Heart right ventricle (tissue), 16 donors: ENCODE measurements around the gene BRIP1. TPM values are rescaled to one million over a fixed set of nuclear protein-coding genes. Genes with fewer than 3 reads are reported as not detected.

ENCODE experiments used
- ATAC-seq, 8 donors: fragments of 200-7000 bp; cut with Tn5 transposase; one replicate each; pipeline ENCODE4 v1.9.1; 2020; ENCODE audit warnings: mild to moderate bottlenecking in 8 of 8, moderate library complexity in 8 of 8, moderate number of reproducible peaks in 1 of 8
- DNase-seq, 2 donors: peaks; one replicate each; pipeline ENCODE4 v3.0.0-alpha.2; 2020
- H3K27ac ChIP-seq, 10 donors: fragments of 200-600 bp; sonication (generic) in 2 of 10; one replicate each; pipeline versions ENCODE4 v1.5.0 to v1.8.0; 2020 to 2022; ENCODE audit warnings: mild to moderate bottlenecking in 3 of 10
- H3K27me3 ChIP-seq, 7 donors: fragments of 200-600 bp; one replicate each; pipeline ENCODE4 v1.8.0; 2021 to 2022; ENCODE audit warnings: mild to moderate bottlenecking in 2 of 7
- H3K36me3 ChIP-seq, 9 donors: fragments of 200-600 bp; sonication (generic) in 1 of 9; one replicate each; pipeline versions ENCODE4 v1.5.0 to v1.8.0; 2020 to 2022; ENCODE audit warnings: mild to moderate bottlenecking in 2 of 9
- H3K4me1 ChIP-seq, 9 donors: fragments of 200-600 bp; sonication (generic) in 1 of 9; one replicate each; pipeline versions ENCODE4 v1.5.0 to v1.8.0; 2020 to 2022; ENCODE audit warnings: mild to moderate bottlenecking in 4 of 9
- H3K4me3 ChIP-seq, 10 donors: fragments of 200-600 bp; sonication (generic) in 2 of 10; one replicate each; pipeline versions ENCODE4 v1.5.0 to v1.8.0; 2020 to 2022; ENCODE audit warnings: mild to moderate bottlenecking in 7 of 10, moderate library complexity in 2 of 10
- H3K9me3 ChIP-seq, 11 donors: fragments of 200-600 bp in 10 of 11; sonication (generic) in 2 of 11; one replicate each; pipeline versions ENCODE4 v1.5.0 to v1.8.0; 2013 to 2022; ENCODE audit warnings: mild to moderate bottlenecking in 2 of 11, control low read depth in 1 of 11, moderate library complexity in 1 of 11
- CTCF ChIP-seq, 9 donors: fragments of 200-600 bp; sonication (generic) in 2 of 9; IDR thresholded peaks; one replicate each; pipeline versions ENCODE4 v1.5.0 to v1.8.0; 2021 to 2022; ENCODE audit warnings: antibody characterized with exemption in 9 of 9, mild to moderate bottlenecking in 5 of 9, moderate library complexity in 1 of 9
- WGBS, 2 donors: extraction: QIAGEN DNeasy Blood & Tissue Kit; methylation state at CpG; one replicate each; pipeline ENCODE4 v1.1.7; 2013; ENCODE audit warnings: inconsistent platforms in 1 of 2; 5-methylcytosine and 5-hydroxymethylcytosine counted together
- intact Hi-C, 10 donors: fragments of 100-400 bp; cut with DNase I; formaldehyde crosslinking; loops; one replicate each; pipeline versions ENCODE4 v1.11.1 to v1.14.2; 2022
- polyA plus RNA-seq, 2 donors: library from polyadenylated mRNA; stranded (reverse); fragments of 200-250 nt; gene quantifications; one replicate each; pipeline ENCODE4 v1.2.3, GENCODE V29; 2013
- total RNA-seq, 10 donors: library from RNA; stranded (reverse); fragmentation: NEBNext Ultra II Directional in 3 of 10; extraction: Animal tissue kit (Norgen Biotek cat#: 25700) in 3 of 10; gene quantifications; one replicate each; pipeline versions ENCODE4 v1.2.1 to v1.2.4, GENCODE V29; 2021 to 2023
- donor health status: Arrhythmogenic right ventricular cardiomyopathy.
- donor health status: ischemic (EF 13 %, LVEDD 7.1; RV severe dilation, severe dysfunction).
- donor health status: healthy with polysubstance abuse.
- donor health status: DM: no; HTN: yes; CAD: no.
- donor health status: DM: no; HTN: no; CAD: no.
- donor health status: ischemic (EF 25% LVEDD 6.9; RV normal size, moderate dysfunction).
- donor health status: ischemic (EF 25% LVEDD 5.7; RV mildly dilated, moderate dysfunction).
- donor health status: healthy.
- donor health status: DM: yes; HTN: yes; CAD: no.
- donor health status: Ischemic cardiomyopathy.
- donor health status: ischemic (EF 35%, LVEDD 5.7; RV mildly dilated, moderate dysfunction).
- donor health status: nonischemic (EF 11% LVEDD 7.7; RV severe dilation, severe dysfunction).
- donor health status: DM: yes; HTN: yes; CAD: no.
- donor health status: PGD.
- donor health status: ischemic (EF 29% LVEDD 5.4; RV normal size, mild dysfunction).
- donor health status: nonischemic (EF 23%, LVEDD 6.1; RV moderate dilation, normal function).

The BRIP1 gene
- total and polyA plus RNA-seq, 12 donors, result 0.03 to 2.1 (median 0.22) TPM; not detected in 1

- Histone ChIP-seq H3K4me3 (no peak overlapping the region), H3K36me3 (no peaks in the 10 kb centered on the region), H3K27ac (no peak overlapping the region), H3K9me3 (peaks cover 0 to 19% (median 9%) of the 10 kb centered on the region in 11 donors), H3K27me3 (no peaks in the 10 kb centered on the region), H3K4me1 (no peaks in the 10 kb centered on the region)
- intact Hi-C loops, result no loop called here
- DNase-seq (no peak), ATAC-seq (no peak)
- 97 to 99% methylated on average over 3 of the region's 3 CpGs for WGBS, 2 donors
- TF ChIP-seq CTCF (IDR thresholded peaks at IDR 0.05), result no peak
Measured at GRCh38 chr17:61749823-61750404, 113.4 kb downstream of the BRIP1 start.

- Histone ChIP-seq H3K27ac (no peak overlapping the region), H3K36me3 (no peaks in the 10 kb centered on the region), H3K4me1 (no peaks in the 10 kb centered on the region), H3K9me3 (peaks cover 0 to 28% (median 10%) of the 10 kb centered on the region in 11 donors), H3K4me3 (no peak overlapping the region), H3K27me3 (no peaks in the 10 kb centered on the region)
- no peak for TF ChIP-seq CTCF (IDR thresholded peaks at IDR 0.05)
- 97 to 98% methylated on average over 3 of the region's 3 CpGs for WGBS, 2 donors
- ATAC-seq (no peak), DNase-seq (no peak)
- intact Hi-C loops, result no loop called here
Measured at GRCh38 chr17:61746248-61746985, 116.9 kb downstream of the BRIP1 start.

- Histone ChIP-seq H3K9me3 (peaks cover 0 to 40% (median 9%) of the 10 kb centered on the region in 11 donors), H3K27me3 (no peaks in the 10 kb centered on the region), H3K36me3 (no peaks in the 10 kb centered on the region), H3K4me3 (no peak overlapping the region), H3K27ac (no peak overlapping the region), H3K4me1 (no peaks in the 10 kb centered on the region)
- TF ChIP-seq CTCF (IDR thresholded peaks at IDR 0.05), result no peak
- intact Hi-C loops, result no loop called here
- no peak for DNase-seq
- ATAC-seq, result no peak
Measured at GRCh38 chr17:61744804-61745203, 118.5 kb downstream of the BRIP1 start.

GRCh38 chr17:61744252-61744651 lies 119.1 kb downstream of the BRIP1 start:
- no peak for DNase-seq

More at GRCh38 chr17:61744252-61744651, 119.1 kb downstream of the BRIP1 start:
- WGBS, 2 donors, result 96% methylated on average over 3 of the region's 3 CpGs
- no peak overlapping the region for H3K4me3 ChIP-seq
- ATAC-seq, result no peak
- no peaks in the 10 kb centered on the region for H3K4me1 ChIP-seq
- no peaks in the 10 kb centered on the region for H3K36me3 ChIP-seq
- H3K27ac ChIP-seq, result no peak overlapping the region
- no peaks in the 10 kb centered on the region for H3K27me3 ChIP-seq
- peaks cover 0 to 40% (median 9%) of the 10 kb centered on the region in 11 donors for H3K9me3 ChIP-seq
- no peak for TF ChIP-seq CTCF (IDR thresholded peaks at IDR 0.05)
- intact Hi-C loops, result no loop called here
